HCT116 (cell line): ENCODE data around the gene FCER2. TPM values are rescaled to one million over a fixed set of nuclear protein-coding genes. Genes with fewer than 3 reads are reported as not detected.

Experiments used
- ATAC-seq: fragments of 200-7000 bp; cut with Tn5 transposase; 2 replicates; pipeline ENCODE4 v1.9.1; 2020; ENCODE audit warnings: mild to moderate bottlenecking, moderate library complexity
- BruUV-seq: library from RNA; stranded (reverse); fragments of 400-500 nt; replicated peaks from 2 replicates; lab custom pipeline; 2021; lab: Mats Ljungman, UMichigan
- CTCF ChIA-PET: fragments of 300-600 bp; sonication (Branson Sonifier 250); formaldehyde crosslinking; loops from one replicate; lab custom pipeline; 2021; ENCODE audit warnings: antibody characterized with exemption; lab: Charles Lee
- POLR2A ChIA-PET: fragments of 300-600, 350-600 bp; sonication (Branson Sonifier 250); formaldehyde crosslinking; loops from one replicate; lab custom pipeline; 2021; ENCODE audit warnings: antibody characterized with exemption; lab: Charles Lee
- RAD21 ChIA-PET, 2 experiments: fragments of 300-600 bp; sonication (Branson Sonifier 250); formaldehyde crosslinking; loops; one replicate each; lab custom pipeline; 2023; ENCODE audit warnings: low total read pairs in 2 of 2; ENCODE audit not compliant: uncharacterized antibody in 2 of 2, unreplicated experiment in 2 of 2, low non-redundant PET in 1 of 2; lab: Charles Lee
- DNase-seq: peaks from one replicate; pipeline ENCODE4 v3.0.0-alpha.2; 2010; ENCODE audit warnings: low read depth, low spot score
- H2AFZ ChIP-seq: fragments of 200-600 bp; shearing (Covaris generic), sonication (generic); 2 replicates; pipeline ENCODE4 v1.6.1; 2017; ENCODE audit warnings: low read depth, mixed run types, mixed read lengths, antibody characterized with exemption, low read length; ENCODE audit not compliant: poor library complexity, severe bottlenecking
- H3K27ac ChIP-seq: 2 replicates; pipeline ENCODE4 v1.5.1; 2012; ENCODE audit warnings: low read depth, low read length
- H3K27me3 ChIP-seq: fragments of 200-600 bp; sonication (generic); 2 replicates; pipeline ENCODE4 v1.6.1; 2016; ENCODE audit warnings: mixed run types, low read length, mixed read lengths; ENCODE audit not compliant: insufficient read depth
- H3K36me3 ChIP-seq, 2 experiments: fragments of 200-500 bp in 1 of 2; fragments of 200-600 bp in 1 of 2; sonication (Bioruptor generic) in 1 of 2; sonication (generic) in 1 of 2; 2 replicates each; pipeline versions ENCODE4 v1.5.1 to v1.6.1; 2014 to 2016; ENCODE audit warnings: low read length in 2 of 2, inconsistent platforms in 1 of 2, mixed read lengths in 1 of 2, mixed run types in 1 of 2; ENCODE audit not compliant: insufficient read depth in 2 of 2, control insufficient read depth in 1 of 2
- H3K4me1 ChIP-seq, 2 experiments: fragments of 200-600 bp in 1 of 2; sonication (generic) in 1 of 2; 2 replicates each; pipeline versions ENCODE4 v1.5.1 to v1.6.1; 2012 to 2017; ENCODE audit warnings: low read length in 2 of 2, inconsistent platforms in 1 of 2, mild to moderate bottlenecking in 1 of 2, mixed read lengths in 1 of 2, mixed run types in 1 of 2, moderate library complexity in 1 of 2; ENCODE audit not compliant: insufficient read depth in 2 of 2, control insufficient read depth in 1 of 2
- H3K4me2 ChIP-seq: fragments of 200-600 bp; sonication (generic); 2 replicates; pipeline ENCODE4 v1.6.1; 2017; ENCODE audit warnings: mixed run types, low read length, mixed read lengths
- H3K4me3 ChIP-seq, 2 experiments: fragments of 200-600 bp in 1 of 2; sonication (generic) in 1 of 2; replicated peaks in 1 of 2; 2 replicates each; pipeline ENCODE4 v1.5.1; 2011 to 2016; ENCODE audit warnings: low read length in 2 of 2, control low read depth in 1 of 2, low read depth in 1 of 2, mild to moderate bottlenecking in 1 of 2, mixed read lengths in 1 of 2, mixed run types in 1 of 2
- H3K79me2 ChIP-seq: fragments of 200-600 bp; sonication (generic); 2 replicates; pipeline ENCODE4 v1.6.1; 2017; ENCODE audit warnings: mild to moderate bottlenecking, mixed run types, low read length, moderate library complexity, mixed read lengths; ENCODE audit not compliant: insufficient read depth
- H3K9ac ChIP-seq: fragments of 200-600 bp; sonication (generic); 2 replicates; pipeline ENCODE4 v1.6.1; 2016; ENCODE audit warnings: low read length, mixed read lengths
- H3K9me2 ChIP-seq: fragments of 200-600 bp; sonication (generic), shearing (Covaris generic); 2 replicates; pipeline ENCODE4 v1.6.1; 2017; ENCODE audit warnings: mixed run types, mild to moderate bottlenecking, moderate library complexity; ENCODE audit not compliant: insufficient read depth
- H3K9me3 ChIP-seq, 2 experiments: fragments of 200-500 bp in 1 of 2; fragments of 200-600 bp in 1 of 2; sonication (Bioruptor generic) in 1 of 2; sonication (generic) in 1 of 2; 2 replicates each; pipeline ENCODE4 v1.6.1; 2014 to 2017; ENCODE audit warnings: low read length in 2 of 2, mixed read lengths in 2 of 2, inconsistent platforms in 1 of 2, low read depth in 1 of 2, mild to moderate bottlenecking in 1 of 2, mixed run types in 1 of 2, moderate library complexity in 1 of 2; ENCODE audit not compliant: control insufficient read depth in 1 of 2, insufficient read depth in 1 of 2
- H4K20me1 ChIP-seq: fragments of 200-600 bp; sonication (generic), shearing (Covaris generic); 2 replicates; pipeline ENCODE4 v1.6.1; 2017; ENCODE audit warnings: mixed run types, mild to moderate bottlenecking, moderate library complexity; ENCODE audit not compliant: insufficient read depth
- CBX3 ChIP-seq: IDR thresholded peaks from 2 replicates; pipeline ENCODE4 v1.6.1; 2012; ENCODE audit warnings: low read depth
- CEBPB ChIP-seq: IDR thresholded peaks from 2 replicates; pipeline ENCODE4 v1.6.1; 2012; ENCODE audit warnings: low read depth
- CTCF ChIP-seq, 3 experiments: fragments of 200-600 bp in 1 of 3; sonication (generic) in 1 of 3; IDR thresholded peaks in 2 of 3; conservative IDR thresholded peaks in 1 of 3; 2 replicates each; pipeline ENCODE4 v1.5.1; 2012 to 2017; ENCODE audit warnings: low read depth in 2 of 3, low read length in 2 of 3, antibody characterized with exemption in 1 of 3, borderline replicate concordance in 1 of 3, control low read depth in 1 of 3, mild to moderate bottlenecking in 1 of 3, mixed read lengths in 1 of 3, mixed run types in 1 of 3, moderate library complexity in 1 of 3; ENCODE audit not compliant: insufficient read depth in 1 of 3
- EGR1 ChIP-seq: IDR thresholded peaks from 2 replicates; pipeline ENCODE4 v1.6.1; 2012; ENCODE audit warnings: low read depth
- ELF1 ChIP-seq: IDR thresholded peaks from 2 replicates; pipeline ENCODE4 v1.6.1; 2012; ENCODE audit warnings: low read depth, borderline replicate concordance
- FOSL1 ChIP-seq: IDR thresholded peaks from 2 replicates; pipeline ENCODE4 v1.6.1; 2012; ENCODE audit warnings: low read depth
- JUND ChIP-seq: IDR thresholded peaks from 2 replicates; pipeline ENCODE4 v1.6.1; 2012
- MAX ChIP-seq: IDR thresholded peaks from 2 replicates; pipeline ENCODE4 v1.6.1; 2012
- POLR2A ChIP-seq: IDR thresholded peaks from 2 replicates; pipeline ENCODE4 v1.7.0; 2011; ENCODE audit warnings: borderline replicate concordance; ENCODE audit not compliant: insufficient read depth, insufficient read length; ENCODE audit errors: extremely low read depth
- RAD21 ChIP-seq: IDR thresholded peaks from 2 replicates; pipeline ENCODE4 v1.6.1; 2012; ENCODE audit warnings: low read depth, mild to moderate bottlenecking
- REST ChIP-seq: IDR thresholded peaks from 2 replicates; pipeline ENCODE4 v1.6.1; 2012; ENCODE audit warnings: low read depth
- SIN3A ChIP-seq: IDR thresholded peaks from 2 replicates; pipeline ENCODE4 v1.6.1; 2012; ENCODE audit warnings: low read depth
- SP1 ChIP-seq: IDR thresholded peaks from 2 replicates; pipeline ENCODE4 v1.6.1; 2012; ENCODE audit warnings: low read depth
- TCF7L2 ChIP-seq: IDR thresholded peaks from 2 replicates; pipeline ENCODE4 v1.7.0; 2011; ENCODE audit warnings: borderline replicate concordance, inconsistent platforms; ENCODE audit not compliant: insufficient read depth, insufficient read length; ENCODE audit errors: extremely low read depth
- YY1 ChIP-seq: IDR thresholded peaks from 2 replicates; pipeline ENCODE4 v1.6.1; 2011; ENCODE audit warnings: low read length, low read depth, moderate library complexity, mild to moderate bottlenecking; ENCODE audit not compliant: insufficient replicate concordance; ENCODE audit errors: extremely low read depth
- ZFX ChIP-seq: fragments of 450-650 bp; IDR thresholded peaks from 2 replicates; pipeline ENCODE4 v1.6.1; 2017
- intact Hi-C: fragments of 100-400 bp; cut with micrococcal nuclease; formaldehyde crosslinking; loops from 2 replicates; pipeline ENCODE4 v1.10.0; 2022
- total RNA-seq: library from RNA; stranded (reverse); gene quantifications from one replicate; pipeline ENCODE4 v1.2.1, GENCODE V29; 2021; ENCODE audit not compliant: unreplicated experiment

The FCER2 gene
- total RNA-seq, 1 experiment from 2014 or later: 0.20 TPM

GRCh38 chr19:7729211-7729610 is 27.3 kb upstream of the FCER2 start:
- Histone ChIP-seq H3K4me1 (no peaks in the 10 kb centered on the region), H3K27ac (no peak overlapping the region), H3K9me2 (no peaks in the 10 kb centered on the region), H3K4me2 (no peak overlapping the region), H3K9me3 (no peaks in the 10 kb centered on the region), H3K9ac (no peak overlapping the region), H3K27me3 (no peaks in the 10 kb centered on the region), H4K20me1 (no peaks in the 10 kb centered on the region), H3K79me2 (no peaks in the 10 kb centered on the region), H3K36me3 (no peaks in the 10 kb centered on the region), H3K4me3 (no peak overlapping the region), H2AFZ (no peak overlapping the region)
- no TSS peak for BruUV-seq
- no peak for DNase-seq
- intact Hi-C loops: no loop called here
- ChIA-PET POLR2A (no interaction called here), CTCF (no interaction called here), RAD21 (no interaction called here)
- TF ChIP-seq YY1 (no peak), REST (no peak), CEBPB (no peak), FOSL1 (no peak), ELF1 (no peak), SP1 (no peak), MAX (no peak), JUND (no peak), RAD21 (no peak), ZFX (no peak), EGR1 (no peak), SIN3A (no peak), TCF7L2 (no peak), CBX3 (no peak), CTCF (IDR thresholded peaks at IDR 0.05 in 2 of 3, conservative IDR thresholded peaks at IDR 0.05 in 1 of 3; ENCODE audit: borderline replicate concordance in 1 of 3, insufficient read depth in 1 of 3, low read depth in 2 of 3, low read length in 2 of 3) (no peak), POLR2A (no peak)
- no peak for ATAC-seq
